Endodermal cell (in vitro differentiated cells): Measurements from ENCODE around the gene KCND2. TPM values are rescaled to one million over a fixed set of nuclear protein-coding genes. Genes with fewer than 3 reads are reported as not detected.

Source experiments
- DNase-seq: peaks from one replicate; pipeline ENCODE4 v3.0.0-alpha.2; 2017
- H3K27ac ChIP-seq: 2 replicates; pipeline ENCODE4 v1.5.1; 2013; ENCODE audit warnings: mild to moderate bottlenecking, low read depth, low read length, moderate library complexity
- H3K27me3 ChIP-seq: 2 replicates; pipeline ENCODE4 v1.6.1; 2013; ENCODE audit warnings: mild to moderate bottlenecking, low read length, moderate library complexity; ENCODE audit not compliant: insufficient read depth, control insufficient read depth, poor library complexity, severe bottlenecking
- H3K36me3 ChIP-seq: 2 replicates; pipeline ENCODE4 v1.7.0; 2013; ENCODE audit warnings: mild to moderate bottlenecking, low read length, moderate library complexity; ENCODE audit not compliant: control insufficient read depth, insufficient read depth
- H3K4me1 ChIP-seq: one replicate; pipeline ENCODE4 v1.7.0; 2013; ENCODE audit warnings: low read length; ENCODE audit not compliant: control insufficient read depth, insufficient read depth
- H3K4me3 ChIP-seq: 2 replicates; pipeline ENCODE4 v1.5.1; 2013; ENCODE audit warnings: mild to moderate bottlenecking, low read length, moderate library complexity
- H3K9ac ChIP-seq: 2 replicates; pipeline ENCODE4 v1.6.1; 2013; ENCODE audit warnings: mild to moderate bottlenecking, low read length, moderate library complexity; ENCODE audit not compliant: poor library complexity, severe bottlenecking; ENCODE audit errors: extremely low read depth
- H3K9me3 ChIP-seq: 2 replicates; pipeline ENCODE4 v1.6.1; 2013; ENCODE audit warnings: mild to moderate bottlenecking, low read length, moderate library complexity; ENCODE audit not compliant: control insufficient read depth
- H3K27ac Mint-ChIP-seq: 2 replicates; pipeline ENCODE4 v1.8.0; 2020; ENCODE audit warnings: mixed read lengths
- H3K27me3 Mint-ChIP-seq: 2 replicates; pipeline ENCODE4 v1.8.0; 2021; ENCODE audit warnings: mild to moderate bottlenecking, mixed read lengths; ENCODE audit not compliant: insufficient read depth
- H3K36me3 Mint-ChIP-seq: 2 replicates; pipeline ENCODE4 v1.8.0; 2020; ENCODE audit warnings: low read depth, mixed read lengths
- H3K4me1 Mint-ChIP-seq: 2 replicates; pipeline ENCODE4 v1.8.0; 2020; ENCODE audit warnings: mixed read lengths
- H3K4me3 Mint-ChIP-seq: 2 replicates; pipeline ENCODE4 v1.8.0; 2020; ENCODE audit warnings: mild to moderate bottlenecking, moderate library complexity, mixed read lengths
- H3K9me3 Mint-ChIP-seq: 2 replicates; pipeline ENCODE4 v1.8.0; 2020; ENCODE audit warnings: mild to moderate bottlenecking, mixed read lengths
- CTCF ChIP-seq: fragments of 200-600 bp; sonication (generic); conservative IDR thresholded peaks from 2 replicates; pipeline ENCODE4 v1.5.0; 2021; ENCODE audit warnings: antibody characterized with exemption, mild to moderate bottlenecking
- WGBS, 2 experiments: methylation state at CpG; one replicate each; pipeline versions ENCODE4 v1.1.5 to v1.1.7; 2013; ENCODE audit warnings: missing lambda C conversion rate in 2 of 2, mixed read lengths in 1 of 2; ENCODE audit not compliant: insufficient coverage in 1 of 2, insufficient read length in 1 of 2; 5-methylcytosine and 5-hydroxymethylcytosine counted together
- total RNA-seq, 2 donors: library from RNA; stranded (reverse); fragmentation: NEBNext Ultra II Directional in 1 of 2; extraction: Animal tissue kit (Norgen Biotek cat#: 25700) in 1 of 2; gene quantifications; 2 replicates in 1 of 2; 3 replicates in 1 of 2; pipeline ENCODE4 v1.2.1, GENCODE V29; 2021

KCND2 gene
- total RNA-seq, 2 donors from 2014 or later = 0.71 to 4.6 TPM

- DNase-seq = no peak
- no peaks in the 10 kb centered on the region for H3K36me3 Mint-ChIP-seq
- no peak overlapping the region for H3K4me3 ChIP-seq
- H3K9ac ChIP-seq = no peak overlapping the region
- no peaks in the 10 kb centered on the region for H3K4me1 ChIP-seq
- peaks cover 1% of the 10 kb centered on the region for H3K4me1 Mint-ChIP-seq
- H3K4me3 Mint-ChIP-seq = no peak overlapping the region
- H3K36me3 ChIP-seq = no peaks in the 10 kb centered on the region
- no peak overlapping the region for H3K27ac ChIP-seq
- H3K27ac Mint-ChIP-seq = no peak overlapping the region
- TF ChIP-seq CTCF = no peak
- no peaks in the 10 kb centered on the region for H3K27me3 Mint-ChIP-seq
- H3K27me3 ChIP-seq = no peaks in the 10 kb centered on the region
- 94 to 100% methylated on average over 1 of the region's 2 CpGs for WGBS, 2 experiments
- no peaks in the 10 kb centered on the region for H3K9me3 ChIP-seq
- H3K9me3 Mint-ChIP-seq = no peaks in the 10 kb centered on the region
These were observed 169.9 kb downstream of the KCND2 start for GRCh38 chr7:120442838-120443237.

- Histone ChIP-seq H3K27ac (no peak overlapping the region), H3K9ac (no peak overlapping the region), H3K27me3 (no peaks in the 10 kb centered on the region), H3K36me3 (no peaks in the 10 kb centered on the region), H3K4me1 (no peaks in the 10 kb centered on the region), H3K9me3 (no peaks in the 10 kb centered on the region), H3K4me3 (no peak overlapping the region)
- Mint-ChIP-seq H3K9me3 (peaks cover 2% of the 10 kb centered on the region), H3K27ac (no peak overlapping the region), H3K36me3 (no peaks in the 10 kb centered on the region), H3K4me1 (peaks cover 1% of the 10 kb centered on the region), H3K4me3 (no peak overlapping the region), H3K27me3 (no peaks in the 10 kb centered on the region)
- no peak for DNase-seq
- TF ChIP-seq CTCF = no peak
- 94 to 100% methylated on average over 1 of the region's 1 CpG for WGBS, 2 experiments
These were observed 171.7 kb downstream of the KCND2 start for GRCh38 chr7:120444650-120445049.

GRCh38 chr7:120445276-120445675, 172.3 kb downstream of the KCND2 start:
- Mint-ChIP-seq H3K4me3 (no peak overlapping the region), H3K27ac (no peak overlapping the region), H3K4me1 (peaks cover 1% of the 10 kb centered on the region), H3K27me3 (no peaks in the 10 kb centered on the region), H3K36me3 (no peaks in the 10 kb centered on the region), H3K9me3 (peaks cover 4% of the 10 kb centered on the region)
- Histone ChIP-seq H3K9ac (no peak overlapping the region), H3K9me3 (no peaks in the 10 kb centered on the region), H3K4me3 (no peak overlapping the region), H3K4me1 (no peaks in the 10 kb centered on the region), H3K27me3 (no peaks in the 10 kb centered on the region), H3K27ac (no peak overlapping the region), H3K36me3 (no peaks in the 10 kb centered on the region)
- no peak for TF ChIP-seq CTCF
- 86% methylated on average over 2 of the region's 2 CpGs; no CpG with 5 or more reads in 1 of the 2 experiments for WGBS, 2 experiments
- no peak for DNase-seq
